Activated T-cell treated with anti-CD3 and anti-CD28 coated beads, Interleukin-2, amount 50 U/mL, for 72 hours (primary cell): ENCODE results near the gene KIR3DL1. TPM values are rescaled to one million over a fixed set of nuclear protein-coding genes. Genes with fewer than 3 reads are reported as not detected.
"Not testable (repeated sequence)": the region's sequence is repeated elsewhere in the genome, so short reads cannot be mapped to it uniquely, and the experiment has no call there.

Experiments
- ATAC-seq, 2 donors: fragments of 150-1000 bp; cut with Tn5 transposase; replicated peaks in 1 of 2; 2 replicates each; pipeline ENCODE4 v1.10.0; 2021; ENCODE audit warnings: moderate library complexity in 2 of 2, mild to moderate bottlenecking in 1 of 2
- DNase-seq, 2 donors: peaks; one replicate each; pipeline ENCODE4 v3.0.0; 2021 to 2022; ENCODE audit warnings: mixed read lengths in 1 of 2
- H3K27ac Mint-ChIP-seq: one replicate; pipeline ENCODE4 v1.8.0; 2022; ENCODE audit warnings: mild to moderate bottlenecking, moderate library complexity, mixed read lengths
- H3K27me3 Mint-ChIP-seq: one replicate; pipeline ENCODE4 v1.8.0; 2022; ENCODE audit warnings: low read depth, mixed read lengths
- H3K36me3 Mint-ChIP-seq, 2 donors: one replicate each; pipeline ENCODE4 v1.8.0; 2022; ENCODE audit warnings: mixed read lengths in 2 of 2, mild to moderate bottlenecking in 1 of 2; ENCODE audit not compliant: insufficient read depth in 2 of 2
- H3K4me1 Mint-ChIP-seq: one replicate; pipeline ENCODE4 v1.8.0; 2022; ENCODE audit warnings: low read depth, mixed read lengths
- H3K4me3 Mint-ChIP-seq, 2 donors: one replicate each; pipeline ENCODE4 v1.8.0; 2022; ENCODE audit warnings: mild to moderate bottlenecking in 2 of 2, mixed read lengths in 2 of 2, moderate library complexity in 2 of 2
- H3K9me3 Mint-ChIP-seq, 2 donors: one replicate each; pipeline ENCODE4 v1.8.0; 2022; ENCODE audit warnings: mixed read lengths in 2 of 2
- total RNA-seq, 2 donors: library from RNA; stranded (reverse); gene quantifications; one replicate each; pipeline ENCODE4 v1.2.3, GENCODE V29; 2022

The KIR3DL1 gene
- under 1 TPM in 1 of 2 donors, not detected in 1; 0.21 TPM for total RNA-seq

- ATAC-seq, H3K27ac Mint-ChIP-seq, H3K4me1 Mint-ChIP-seq, H3K4me3 Mint-ChIP-seq, H3K36me3 Mint-ChIP-seq, H3K9me3 Mint-ChIP-seq, H3K27me3 Mint-ChIP-seq, DNase-seq: not testable (repeated sequence)
Observed at GRCh38 chr19:54816251-54816650, at the start of gene KIR3DL1. Gene KIR3DL1, plus strand, starts transcription at chr19:54816468.

DNA sequence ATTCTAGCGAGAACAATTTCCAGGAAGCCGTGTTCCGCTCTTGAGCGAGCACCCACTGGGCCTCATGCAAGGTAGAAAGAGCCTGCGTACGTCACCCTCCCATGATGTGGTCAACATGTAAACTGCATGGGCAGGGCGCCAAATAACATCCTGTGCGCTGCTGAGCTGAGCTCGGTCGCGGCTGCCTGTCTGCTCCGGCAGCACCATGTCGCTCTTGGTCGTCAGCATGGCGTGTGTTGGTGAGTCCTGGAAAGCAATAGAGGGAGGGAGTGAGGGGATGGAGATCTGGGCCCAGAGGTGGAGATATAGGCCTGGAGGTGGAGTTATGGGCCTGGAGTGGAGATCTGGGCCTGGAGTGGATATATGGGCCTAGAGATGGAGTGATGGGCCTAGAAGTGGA is 46.6 kb upstream of the KIR3DL1 start, which contains the start of gene KIR2DL1:
TSS of gene KIR2DL1 (plus strand) at position 148 of the 400 bp plus-strand sequence. CDS start at position 206, 58 bp downstream.
- H3K27me3 Mint-ChIP-seq, H3K4me1 Mint-ChIP-seq, ATAC-seq, DNase-seq, H3K9me3 Mint-ChIP-seq, H3K27ac Mint-ChIP-seq, H3K36me3 Mint-ChIP-seq, H3K4me3 Mint-ChIP-seq: not testable (repeated sequence)

- not testable (repeated sequence) for H3K36me3 Mint-ChIP-seq, H3K27ac Mint-ChIP-seq, ATAC-seq, H3K4me1 Mint-ChIP-seq, H3K27me3 Mint-ChIP-seq, H3K9me3 Mint-ChIP-seq, DNase-seq, H3K4me3 Mint-ChIP-seq
Observed at GRCh38 chr19:54770511-54770910, 45.8 kb upstream of the KIR3DL1 start.

DNA sequence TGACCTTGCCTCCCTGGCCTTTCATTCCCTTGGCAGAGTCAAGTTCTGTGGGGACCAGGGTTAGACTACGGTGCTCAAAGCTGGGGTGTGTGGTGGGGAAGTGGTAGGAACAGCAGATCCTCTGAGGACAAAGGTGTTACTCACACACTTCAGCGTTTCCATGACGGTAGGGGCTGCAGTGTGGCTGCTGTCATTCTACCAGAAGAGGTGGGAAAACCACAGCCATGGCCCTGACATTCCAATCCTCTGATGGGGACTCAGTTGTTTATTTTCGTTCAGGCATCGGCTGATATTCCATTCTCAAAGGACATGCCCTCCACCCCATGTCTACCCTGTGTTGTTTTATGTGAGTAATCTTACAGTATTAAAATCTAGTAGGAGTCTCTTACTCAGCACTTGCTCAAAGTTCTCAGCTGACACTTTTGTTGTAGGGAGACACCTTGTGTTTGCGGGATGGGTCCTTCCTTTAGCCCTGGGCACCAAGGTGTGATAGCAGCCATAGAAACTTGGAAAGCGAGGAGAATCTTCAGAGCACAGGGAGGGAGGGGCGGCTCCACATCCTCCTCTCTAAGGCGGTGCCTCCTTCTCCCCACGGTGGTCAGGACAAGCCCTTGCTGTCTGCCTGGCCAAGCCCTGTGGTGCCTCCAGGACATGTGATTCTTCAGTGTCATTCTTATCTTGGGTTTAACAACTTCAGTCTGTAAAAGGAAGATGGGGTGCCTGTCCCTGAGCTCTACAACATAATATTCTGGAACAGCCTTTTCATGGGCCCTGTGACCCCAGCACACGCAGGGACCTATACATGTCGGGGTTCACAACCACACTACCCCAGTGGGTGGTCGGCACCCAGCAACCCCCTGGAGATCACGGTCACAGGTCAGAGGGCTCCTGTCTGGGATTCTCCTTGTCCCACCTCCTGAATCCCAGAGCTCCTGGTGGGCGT is 45.0 kb upstream of the KIR3DL1 start:
- not testable (repeated sequence) for H3K27ac Mint-ChIP-seq, H3K27me3 Mint-ChIP-seq, H3K36me3 Mint-ChIP-seq, DNase-seq, H3K9me3 Mint-ChIP-seq, H3K4me3 Mint-ChIP-seq, H3K4me1 Mint-ChIP-seq, ATAC-seq

GRCh38 chr19:54772666-54773065 is 43.6 kb upstream of the KIR3DL1 start:
- DNase-seq, H3K9me3 Mint-ChIP-seq, H3K27me3 Mint-ChIP-seq, H3K36me3 Mint-ChIP-seq, ATAC-seq, H3K4me1 Mint-ChIP-seq, H3K4me3 Mint-ChIP-seq, H3K27ac Mint-ChIP-seq: not testable (repeated sequence)

GRCh38 chr19:54775095-54775815 is 41.0 kb upstream of the KIR3DL1 start:
- not testable (repeated sequence) for H3K27ac Mint-ChIP-seq, H3K36me3 Mint-ChIP-seq, DNase-seq, H3K4me1 Mint-ChIP-seq, ATAC-seq, H3K27me3 Mint-ChIP-seq, H3K4me3 Mint-ChIP-seq, H3K9me3 Mint-ChIP-seq

DNA sequence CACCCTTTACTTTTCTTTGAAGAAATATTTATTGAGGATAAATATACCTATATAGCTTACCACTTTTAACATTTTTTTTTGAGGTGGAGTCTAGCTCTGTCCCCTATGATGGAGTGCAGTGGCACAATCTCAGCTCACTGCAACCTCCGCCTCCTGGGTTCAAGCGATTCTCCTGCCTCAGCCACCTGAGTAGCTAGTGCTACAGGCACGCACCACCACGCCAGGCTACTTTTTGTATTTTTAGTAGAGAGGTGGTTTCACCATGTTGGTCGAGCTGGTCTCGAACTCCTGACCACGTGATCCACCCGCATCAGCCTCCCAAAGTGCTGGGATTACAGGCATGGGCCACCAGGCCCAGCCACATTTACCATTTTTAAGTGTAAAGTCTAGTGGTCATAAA is 40.4 kb upstream of the KIR3DL1 start:
- H3K36me3 Mint-ChIP-seq, H3K4me3 Mint-ChIP-seq, H3K9me3 Mint-ChIP-seq, ATAC-seq, H3K4me1 Mint-ChIP-seq, DNase-seq, H3K27ac Mint-ChIP-seq, H3K27me3 Mint-ChIP-seq: not testable (repeated sequence)

GRCh38 chr19:54777851-54778250 is 38.4 kb upstream of the KIR3DL1 start:
- H3K36me3 Mint-ChIP-seq, H3K9me3 Mint-ChIP-seq, H3K27ac Mint-ChIP-seq, DNase-seq, ATAC-seq, H3K4me3 Mint-ChIP-seq, H3K4me1 Mint-ChIP-seq, H3K27me3 Mint-ChIP-seq: not testable (repeated sequence)

- not testable (repeated sequence) for ATAC-seq, H3K27ac Mint-ChIP-seq, DNase-seq, H3K27me3 Mint-ChIP-seq, H3K4me1 Mint-ChIP-seq, H3K9me3 Mint-ChIP-seq, H3K36me3 Mint-ChIP-seq, H3K4me3 Mint-ChIP-seq
Observed at GRCh38 chr19:54778896-54779295, 37.4 kb upstream of the KIR3DL1 start.

DNA sequence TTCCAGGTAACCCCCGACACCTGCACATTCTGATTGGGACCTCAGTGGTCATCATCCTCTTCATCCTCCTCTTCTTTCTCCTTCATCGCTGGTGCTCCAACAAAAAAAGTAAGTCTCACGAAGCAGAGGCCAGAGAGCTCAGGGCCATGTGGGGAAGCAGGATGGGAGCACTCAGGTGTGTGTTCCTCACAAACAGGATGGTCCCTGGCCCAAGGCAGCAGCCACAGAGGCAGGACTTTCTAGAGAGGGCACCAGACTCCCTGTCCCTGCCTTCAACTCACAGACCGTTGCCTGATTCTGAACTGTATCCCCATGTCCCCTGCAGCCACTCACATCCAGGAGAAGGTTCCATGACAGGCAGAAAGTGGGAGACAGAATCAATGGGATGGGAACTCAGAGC is 33.4 kb upstream of the KIR3DL1 start:
- ATAC-seq, H3K4me1 Mint-ChIP-seq, DNase-seq, H3K27ac Mint-ChIP-seq, H3K4me3 Mint-ChIP-seq, H3K36me3 Mint-ChIP-seq, H3K9me3 Mint-ChIP-seq: not testable (repeated sequence)
- H3K27me3 Mint-ChIP-seq, result peaks cover 15% of the 10 kb centered on the region

DNA sequence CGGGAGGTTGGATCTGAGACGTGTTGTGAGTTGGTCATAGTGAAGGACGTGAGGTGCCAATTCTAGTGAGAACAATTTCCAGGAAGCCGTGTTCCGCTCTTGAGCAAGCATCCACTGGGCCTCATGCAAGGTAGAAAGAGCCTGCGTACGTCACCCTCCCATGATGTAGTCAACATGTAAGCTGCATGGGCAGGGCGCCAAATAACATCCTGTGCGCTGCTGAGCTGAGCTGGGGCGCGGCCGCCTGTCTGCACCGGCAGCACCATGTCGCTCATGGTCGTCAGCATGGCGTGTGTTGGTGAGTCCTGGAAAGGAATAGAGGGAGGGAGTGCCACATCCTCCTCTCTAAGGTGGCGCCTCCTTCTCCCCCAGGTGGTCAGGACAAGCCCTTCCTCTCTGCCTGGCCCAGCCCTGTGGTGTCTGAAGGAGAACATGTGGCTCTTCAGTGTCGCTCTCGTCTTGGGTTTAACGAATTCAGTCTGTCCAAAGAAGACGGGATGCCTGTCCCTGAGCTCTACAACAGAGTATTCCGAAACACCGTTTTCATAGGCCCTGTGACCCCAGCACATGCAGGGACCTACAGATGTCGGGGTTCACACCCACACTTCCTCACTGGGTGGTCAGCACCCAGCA is 30.1 kb upstream of the KIR3DL1 start:
- not testable (repeated sequence) for H3K4me3 Mint-ChIP-seq, H3K27ac Mint-ChIP-seq, ATAC-seq, H3K36me3 Mint-ChIP-seq, H3K9me3 Mint-ChIP-seq, DNase-seq, H3K4me1 Mint-ChIP-seq
- peaks cover 15% of the 10 kb centered on the region for H3K27me3 Mint-ChIP-seq

DNA sequence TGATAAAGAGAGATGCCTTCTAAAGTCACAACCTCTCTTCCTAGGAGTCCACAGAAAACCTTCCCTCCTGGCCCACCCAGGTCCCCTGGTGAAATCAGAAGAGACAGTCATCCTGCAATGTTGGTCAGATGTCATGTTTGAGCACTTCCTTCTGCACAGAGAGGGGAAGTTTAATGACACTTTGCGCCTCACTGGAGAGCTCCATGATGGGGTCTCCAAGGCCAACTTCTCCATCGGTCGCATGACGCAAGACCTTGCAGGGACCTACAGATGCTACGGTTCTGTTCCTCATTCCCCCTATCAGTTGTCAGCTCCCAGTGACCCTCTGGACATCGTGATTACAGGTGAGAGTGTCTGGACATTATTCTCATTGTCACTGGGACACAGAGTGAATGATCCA is 28.1 kb upstream of the KIR3DL1 start:
- H3K27ac Mint-ChIP-seq, ATAC-seq, H3K36me3 Mint-ChIP-seq, H3K9me3 Mint-ChIP-seq, H3K4me3 Mint-ChIP-seq, DNase-seq: not testable (repeated sequence)
- peaks cover 15% of the 10 kb centered on the region for H3K27me3 Mint-ChIP-seq
- H3K4me1 Mint-ChIP-seq, result peaks cover 10% of the 10 kb centered on the region

- Mint-ChIP-seq H3K9me3 (no peaks in the 10 kb centered on the region), H3K4me3 (no peak overlapping the region), H3K27ac (no peak overlapping the region), H3K27me3 (peaks cover 11% of the 10 kb centered on the region), H3K4me1 (peaks cover 15% of the 10 kb centered on the region), H3K36me3 (no peaks in the 10 kb centered on the region)
- ATAC-seq (no peak), DNase-seq (no peak)
Observed at GRCh38 chr19:54790711-54791110, 25.6 kb upstream of the KIR3DL1 start.
